ENCODE measurements around the gene KCNK16.

KCNK16 gene

DNA sequence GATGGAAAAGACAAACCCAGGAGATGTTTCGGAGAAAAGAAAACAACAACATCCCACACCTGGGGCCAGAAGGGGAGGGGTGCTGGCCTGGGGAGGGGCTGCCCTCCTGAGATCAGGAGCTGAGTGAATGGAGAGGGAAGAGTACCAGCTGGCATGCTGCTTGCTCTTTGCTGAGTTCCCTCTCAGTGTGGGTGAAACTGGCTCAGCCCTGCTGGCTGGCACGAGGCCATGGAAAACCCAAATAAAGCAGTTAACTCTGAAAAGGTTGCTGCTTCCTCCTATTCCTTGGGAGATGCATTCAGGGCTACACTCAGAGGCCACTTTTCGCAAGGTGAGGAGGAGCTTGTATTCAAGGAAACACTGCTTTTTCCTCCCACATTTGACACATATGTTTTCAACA is 8.0 kb upstream of the KCNK16 start:
- Histone ChIP-seq H3K4me3 (ENCODE audit: low read depth, low read length) (no peak overlapping the region), H3K4me1 (ENCODE audit: control insufficient read depth, insufficient read depth, low read length) (no peaks in the 10 kb centered on the region), H3K27ac (ENCODE audit: extremely low read depth, low read depth, low read length) (no peak overlapping the region), H3K36me3 (ENCODE audit: control insufficient read depth in 2 of 2, insufficient read depth in 1 of 2, low read length in 2 of 2) (no peaks in the 10 kb centered on the region), H3K9me3 (ENCODE audit: control insufficient read depth, insufficient read depth, low read depth, low read length) (no peaks in the 10 kb centered on the region)
- no peak for TF ChIP-seq ZNF561 (tag by site-specific recombination; IDR thresholded peaks at IDR 0.05; ENCODE audit: borderline replicate concordance)
- ChIA-PET POLR2A (no interaction called here), CTCF (interaction anchor here (0.6 kb wide), 2 partner anchors 133 to 378 kb away, joined by 3 read pairs; no protein-coding TSS in a partner anchor)

DNA sequence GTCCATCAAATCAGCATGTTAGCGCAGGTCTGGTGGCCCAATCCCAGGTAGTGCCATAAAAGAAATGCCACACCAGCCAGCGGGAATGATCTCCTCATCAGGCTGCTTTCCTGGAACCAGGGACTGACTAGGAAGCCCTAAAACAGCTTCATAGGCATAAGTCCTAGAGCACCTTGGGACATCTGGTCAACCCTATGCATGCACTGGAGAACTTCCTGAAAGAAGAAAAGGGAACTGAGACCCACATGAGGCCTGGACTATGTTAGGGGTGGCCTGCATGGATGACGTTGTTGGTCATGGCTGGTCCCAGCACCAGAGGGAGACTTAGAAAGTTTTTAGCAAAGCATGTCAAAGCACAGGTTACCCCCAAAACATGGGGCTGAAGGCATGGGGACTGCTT is 7.6 kb upstream of the KCNK16 start:
- H3K4me3 ChIP-seq (ENCODE audit: low read depth, low read length) = no peak overlapping the region
- no peaks in the 10 kb centered on the region for H3K36me3 ChIP-seq (ENCODE audit: control insufficient read depth in 2 of 2, insufficient read depth in 1 of 2, low read length in 2 of 2)
- no peaks in the 10 kb centered on the region for H3K9me3 ChIP-seq (ENCODE audit: control insufficient read depth, insufficient read depth, low read depth, low read length)
- no peaks in the 10 kb centered on the region for H3K4me1 ChIP-seq (ENCODE audit: control insufficient read depth, insufficient read depth, low read length)
- ChIA-PET POLR2A (no interaction called here), CTCF (interaction anchor here (0.6 kb wide), 1 partner anchor 133 kb away, joined by 3 read pairs; no protein-coding TSS in a partner anchor)
- H3K27ac ChIP-seq (ENCODE audit: extremely low read depth, low read depth, low read length) = no peak overlapping the region
- TF ChIP-seq SP2 (tag by site-specific recombination; IDR thresholded peaks at IDR 0.05) = no peak
- TF ChIP-seq, protein P1, sequence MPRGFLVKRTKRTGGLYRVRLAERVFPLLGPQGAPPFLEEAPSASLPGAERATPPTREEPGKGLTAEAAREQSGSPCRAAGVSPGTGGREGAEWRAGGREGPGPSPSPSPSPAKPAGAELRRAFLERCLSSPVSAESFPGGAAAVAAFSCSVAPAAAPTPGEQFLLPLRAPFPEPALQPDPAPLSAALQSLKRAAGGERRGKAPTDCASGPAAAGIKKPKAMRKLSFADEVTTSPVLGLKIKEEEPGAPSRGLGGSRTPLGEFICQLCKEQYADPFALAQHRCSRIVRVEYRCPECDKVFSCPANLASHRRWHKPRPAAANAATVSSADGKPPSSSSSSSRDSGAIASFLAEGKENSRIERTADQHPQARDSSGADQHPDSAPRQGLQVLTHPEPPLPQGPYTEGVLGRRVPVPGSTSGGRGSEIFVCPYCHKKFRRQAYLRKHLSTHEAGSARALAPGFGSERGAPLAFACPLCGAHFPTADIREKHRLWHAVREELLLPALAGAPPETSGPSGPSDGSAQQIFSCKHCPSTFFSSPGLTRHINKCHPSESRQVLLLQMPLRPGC (tag by site-specific recombination; IDR thresholded peaks at IDR 0.05) = no peak
- TF ChIP-seq, protein P2, sequence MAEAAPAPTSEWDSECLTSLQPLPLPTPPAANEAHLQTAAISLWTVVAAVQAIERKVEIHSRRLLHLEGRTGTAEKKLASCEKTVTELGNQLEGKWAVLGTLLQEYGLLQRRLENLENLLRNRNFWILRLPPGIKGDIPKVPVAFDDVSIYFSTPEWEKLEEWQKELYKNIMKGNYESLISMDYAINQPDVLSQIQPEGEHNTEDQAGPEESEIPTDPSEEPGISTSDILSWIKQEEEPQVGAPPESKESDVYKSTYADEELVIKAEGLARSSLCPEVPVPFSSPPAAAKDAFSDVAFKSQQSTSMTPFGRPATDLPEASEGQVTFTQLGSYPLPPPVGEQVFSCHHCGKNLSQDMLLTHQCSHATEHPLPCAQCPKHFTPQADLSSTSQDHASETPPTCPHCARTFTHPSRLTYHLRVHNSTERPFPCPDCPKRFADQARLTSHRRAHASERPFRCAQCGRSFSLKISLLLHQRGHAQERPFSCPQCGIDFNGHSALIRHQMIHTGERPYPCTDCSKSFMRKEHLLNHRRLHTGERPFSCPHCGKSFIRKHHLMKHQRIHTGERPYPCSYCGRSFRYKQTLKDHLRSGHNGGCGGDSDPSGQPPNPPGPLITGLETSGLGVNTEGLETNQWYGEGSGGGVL (tag by site-specific recombination; IDR thresholded peaks at IDR 0.05) = no peak
- no peak for TF ChIP-seq ZNF394 (tag by site-specific recombination; IDR thresholded peaks at IDR 0.05; ENCODE audit: borderline replicate concordance)
- no peak for TF ChIP-seq ZNF37A (tag by site-specific recombination; IDR thresholded peaks at IDR 0.05)
- TF ChIP-seq, protein P3, sequence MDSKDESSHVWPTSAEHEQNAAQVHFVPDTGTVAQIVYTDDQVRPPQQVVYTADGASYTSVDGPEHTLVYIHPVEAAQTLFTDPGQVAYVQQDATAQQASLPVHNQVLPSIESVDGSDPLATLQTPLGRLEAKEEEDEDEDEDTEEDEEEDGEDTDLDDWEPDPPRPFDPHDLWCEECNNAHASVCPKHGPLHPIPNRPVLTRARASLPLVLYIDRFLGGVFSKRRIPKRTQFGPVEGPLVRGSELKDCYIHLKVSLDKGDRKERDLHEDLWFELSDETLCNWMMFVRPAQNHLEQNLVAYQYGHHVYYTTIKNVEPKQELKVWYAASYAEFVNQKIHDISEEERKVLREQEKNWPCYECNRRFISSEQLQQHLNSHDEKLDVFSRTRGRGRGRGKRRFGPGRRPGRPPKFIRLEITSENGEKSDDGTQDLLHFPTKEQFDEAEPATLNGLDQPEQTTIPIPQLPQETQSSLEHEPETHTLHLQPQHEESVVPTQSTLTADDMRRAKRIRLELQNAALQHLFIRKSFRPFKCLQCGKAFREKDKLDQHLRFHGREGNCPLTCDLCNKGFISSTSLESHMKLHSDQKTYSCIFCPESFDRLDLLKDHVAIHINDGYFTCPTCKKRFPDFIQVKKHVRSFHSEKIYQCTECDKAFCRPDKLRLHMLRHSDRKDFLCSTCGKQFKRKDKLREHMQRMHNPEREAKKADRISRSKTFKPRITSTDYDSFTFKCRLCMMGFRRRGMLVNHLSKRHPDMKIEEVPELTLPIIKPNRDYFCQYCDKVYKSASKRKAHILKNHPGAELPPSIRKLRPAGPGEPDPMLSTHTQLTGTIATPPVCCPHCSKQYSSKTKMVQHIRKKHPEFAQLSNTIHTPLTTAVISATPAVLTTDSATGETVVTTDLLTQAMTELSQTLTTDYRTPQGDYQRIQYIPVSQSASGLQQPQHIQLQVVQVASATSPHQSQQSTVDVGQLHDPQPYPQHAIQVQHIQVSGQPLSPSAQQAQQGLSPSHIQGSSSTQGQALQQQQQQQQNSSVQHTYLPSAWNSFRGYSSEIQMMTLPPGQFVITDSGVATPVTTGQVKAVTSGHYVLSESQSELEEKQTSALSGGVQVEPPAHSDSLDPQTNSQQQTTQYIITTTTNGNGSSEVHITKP (tag by site-specific recombination; IDR thresholded peaks at IDR 0.05) = no peak
- TF ChIP-seq ZNF138 (tag by site-specific recombination; IDR thresholded peaks at IDR 0.05; ENCODE audit: borderline replicate concordance) = no peak
- TF ChIP-seq ZFP41 (tag by site-specific recombination; IDR thresholded peaks at IDR 0.05; ENCODE audit: borderline replicate concordance) = no peak
- no peak for TF ChIP-seq ZNF626 (tag by site-specific recombination; IDR thresholded peaks at IDR 0.05)
- TF ChIP-seq ZNF391 (tag by site-specific recombination; IDR thresholded peaks at IDR 0.05; ENCODE audit: borderline replicate concordance, low read depth) = no peak
- TF ChIP-seq ZNF560 (tag by site-specific recombination; IDR thresholded peaks at IDR 0.05; ENCODE audit: borderline replicate concordance) = no peak
- no peak for TF ChIP-seq SCRT1 (tag by site-specific recombination; IDR thresholded peaks at IDR 0.05; ENCODE audit: borderline replicate concordance)
- TF ChIP-seq, protein P4, sequence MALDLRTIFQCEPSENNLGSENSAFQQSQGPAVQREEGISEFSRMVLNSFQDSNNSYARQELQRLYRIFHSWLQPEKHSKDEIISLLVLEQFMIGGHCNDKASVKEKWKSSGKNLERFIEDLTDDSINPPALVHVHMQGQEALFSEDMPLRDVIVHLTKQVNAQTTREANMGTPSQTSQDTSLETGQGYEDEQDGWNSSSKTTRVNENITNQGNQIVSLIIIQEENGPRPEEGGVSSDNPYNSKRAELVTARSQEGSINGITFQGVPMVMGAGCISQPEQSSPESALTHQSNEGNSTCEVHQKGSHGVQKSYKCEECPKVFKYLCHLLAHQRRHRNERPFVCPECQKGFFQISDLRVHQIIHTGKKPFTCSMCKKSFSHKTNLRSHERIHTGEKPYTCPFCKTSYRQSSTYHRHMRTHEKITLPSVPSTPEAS (tag by site-specific recombination; IDR thresholded peaks at IDR 0.05) = no peak
- no peak for TF ChIP-seq HOXC10 (CRISPR knock-in tag; IDR thresholded peaks at IDR 0.05)
- TF ChIP-seq, protein P5, sequence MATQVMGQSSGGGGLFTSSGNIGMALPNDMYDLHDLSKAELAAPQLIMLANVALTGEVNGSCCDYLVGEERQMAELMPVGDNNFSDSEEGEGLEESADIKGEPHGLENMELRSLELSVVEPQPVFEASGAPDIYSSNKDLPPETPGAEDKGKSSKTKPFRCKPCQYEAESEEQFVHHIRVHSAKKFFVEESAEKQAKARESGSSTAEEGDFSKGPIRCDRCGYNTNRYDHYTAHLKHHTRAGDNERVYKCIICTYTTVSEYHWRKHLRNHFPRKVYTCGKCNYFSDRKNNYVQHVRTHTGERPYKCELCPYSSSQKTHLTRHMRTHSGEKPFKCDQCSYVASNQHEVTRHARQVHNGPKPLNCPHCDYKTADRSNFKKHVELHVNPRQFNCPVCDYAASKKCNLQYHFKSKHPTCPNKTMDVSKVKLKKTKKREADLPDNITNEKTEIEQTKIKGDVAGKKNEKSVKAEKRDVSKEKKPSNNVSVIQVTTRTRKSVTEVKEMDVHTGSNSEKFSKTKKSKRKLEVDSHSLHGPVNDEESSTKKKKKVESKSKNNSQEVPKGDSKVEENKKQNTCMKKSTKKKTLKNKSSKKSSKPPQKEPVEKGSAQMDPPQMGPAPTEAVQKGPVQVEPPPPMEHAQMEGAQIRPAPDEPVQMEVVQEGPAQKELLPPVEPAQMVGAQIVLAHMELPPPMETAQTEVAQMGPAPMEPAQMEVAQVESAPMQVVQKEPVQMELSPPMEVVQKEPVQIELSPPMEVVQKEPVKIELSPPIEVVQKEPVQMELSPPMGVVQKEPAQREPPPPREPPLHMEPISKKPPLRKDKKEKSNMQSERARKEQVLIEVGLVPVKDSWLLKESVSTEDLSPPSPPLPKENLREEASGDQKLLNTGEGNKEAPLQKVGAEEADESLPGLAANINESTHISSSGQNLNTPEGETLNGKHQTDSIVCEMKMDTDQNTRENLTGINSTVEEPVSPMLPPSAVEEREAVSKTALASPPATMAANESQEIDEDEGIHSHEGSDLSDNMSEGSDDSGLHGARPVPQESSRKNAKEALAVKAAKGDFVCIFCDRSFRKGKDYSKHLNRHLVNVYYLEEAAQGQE (tag by site-specific recombination; IDR thresholded peaks at IDR 0.05) = no peak

Data from HEK293 (cell line).